ENCODE data around the gene ROGDI. TPM values are rescaled to one million over a fixed set of nuclear protein-coding genes. Genes with fewer than 3 reads are reported as not detected.

The ROGDI gene, protein sequence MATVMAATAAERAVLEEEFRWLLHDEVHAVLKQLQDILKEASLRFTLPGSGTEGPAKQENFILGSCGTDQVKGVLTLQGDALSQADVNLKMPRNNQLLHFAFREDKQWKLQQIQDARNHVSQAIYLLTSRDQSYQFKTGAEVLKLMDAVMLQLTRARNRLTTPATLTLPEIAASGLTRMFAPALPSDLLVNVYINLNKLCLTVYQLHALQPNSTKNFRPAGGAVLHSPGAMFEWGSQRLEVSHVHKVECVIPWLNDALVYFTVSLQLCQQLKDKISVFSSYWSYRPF
- 10 to 100 TPM; 43.2 to 97.2 (median 77.6) TPM for total RNA-seq

DNA sequence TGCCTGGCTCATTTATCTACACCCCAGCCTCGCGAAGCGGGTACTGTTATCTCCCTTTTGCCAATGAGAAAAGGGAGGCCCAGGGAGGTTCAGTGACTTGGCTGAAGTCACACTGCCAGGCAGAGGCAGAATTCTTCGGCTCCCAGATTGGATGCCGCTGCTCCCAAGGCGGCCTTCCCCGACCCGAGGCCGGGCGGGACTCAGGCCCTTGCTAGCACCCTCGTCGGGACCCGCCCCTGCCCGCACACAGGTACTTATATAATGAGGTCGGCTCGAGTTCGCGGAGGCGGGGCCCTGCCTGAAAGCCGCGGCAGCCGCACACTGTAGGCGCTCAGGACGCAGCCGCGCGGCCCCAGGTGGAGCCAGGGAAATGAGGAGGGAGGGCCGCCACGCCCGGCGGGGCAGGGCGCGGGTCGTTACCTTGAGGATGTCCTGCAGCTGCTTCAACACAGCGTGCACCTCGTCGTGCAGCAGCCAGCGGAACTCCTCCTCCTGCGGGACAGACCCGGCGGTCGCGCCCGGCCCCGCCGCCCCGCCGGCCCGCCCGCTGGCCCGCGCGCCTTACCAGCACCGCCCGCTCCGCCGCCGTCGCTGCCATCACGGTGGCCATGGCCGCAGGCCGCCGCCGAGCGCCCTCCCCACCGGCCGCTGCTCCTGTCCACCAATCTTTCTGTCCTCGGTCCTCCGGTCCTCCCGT is at the start of gene ROGDI:
Gene ROGDI (minus strand): TSS at position 672 of the 697 bp plus-strand sequence. CDS start 62 bp downstream, at position 610.
- H3K27me3 ChIP-seq: no peaks in the 10 kb centered on the region
- no peaks in the 10 kb centered on the region for H3K9me3 ChIP-seq
- TF ChIP-seq POLR2A (IDR thresholded peaks at IDR 0.05; ENCODE audit: low read depth) (no peak), EP300 (IDR thresholded peaks at IDR 0.05) (no peak), POLR2AphosphoS5 (IDR thresholded peaks at IDR 0.05) (peak; percentile 48 to 62)
- DNase-seq (ENCODE audit: extremely low spot score): peak; percentile 96
- H3K27ac ChIP-seq (replicated peaks in 1 of 4): peak within 1 kb of the TSS; percentile 87 to 93 (median 90)
- intact Hi-C loops (cut with DNase I): loop anchor here (5.0 kb wide), 3 partner anchors 35 to 70 kb away; partner anchors contain the start of genes ANKS3, DNAAF8, GLYR1 and UBN1
- H3K36me3 ChIP-seq: peaks cover 16 to 71% (median 56%) of the 10 kb centered on the region in 4 donors
- H3K4me1 ChIP-seq: peaks cover 31 to 48% (median 45%) of the 10 kb centered on the region in 4 donors
- WGBS: 0% methylated on average over 12 of the region's 70 CpGs
- H3K4me3 ChIP-seq: peak within 1 kb of the TSS; percentile 73 to 92 (median 83)

DNA sequence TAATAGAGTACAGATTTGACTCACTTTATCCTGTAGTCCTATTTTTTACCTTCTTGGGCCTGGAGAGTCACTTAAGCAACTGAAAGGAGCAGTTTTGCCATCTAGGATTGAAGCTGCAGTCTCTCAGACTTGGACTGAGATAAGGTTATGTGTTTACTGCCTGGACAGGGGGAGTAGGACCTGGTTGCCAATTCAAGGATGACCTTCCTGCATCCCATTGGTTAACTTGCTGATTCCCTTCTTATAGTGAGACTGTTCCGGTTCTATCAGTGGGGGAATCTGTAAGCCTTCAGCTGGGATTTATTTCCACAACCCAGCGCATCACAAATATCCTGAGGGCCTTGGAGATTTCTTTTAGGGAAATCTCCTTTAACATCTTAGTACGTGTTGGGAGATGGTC is 47.8 kb upstream of the ROGDI start:
- Histone ChIP-seq H3K27me3 (no peaks in the 10 kb centered on the region), H3K4me3 (peak overlapping the region in 1 of 4 donors; percentile 6), H3K4me1 (peaks cover 59 to 65% (median 61%) of the 10 kb centered on the region in 4 donors), H3K27ac (replicated peaks in 1 of 4) (no peak overlapping the region), H3K9me3 (no peaks in the 10 kb centered on the region), H3K36me3 (peaks cover 27 to 32% (median 29%) of the 10 kb centered on the region in 4 donors)
- TF ChIP-seq POLR2A (IDR thresholded peaks at IDR 0.05; ENCODE audit: low read depth): no peak
- no peak for TF ChIP-seq POLR2AphosphoS5 (IDR thresholded peaks at IDR 0.05)
- TF ChIP-seq CTCF (IDR thresholded peaks at IDR 0.05): no peak
- no peak for TF ChIP-seq EP300 (IDR thresholded peaks at IDR 0.05)
- no peak for DNase-seq (ENCODE audit: extremely low spot score)
- intact Hi-C loops (cut with DNase I): no loop called here
- 71% methylated on average over 3 of the region's 3 CpGs for WGBS

DNA sequence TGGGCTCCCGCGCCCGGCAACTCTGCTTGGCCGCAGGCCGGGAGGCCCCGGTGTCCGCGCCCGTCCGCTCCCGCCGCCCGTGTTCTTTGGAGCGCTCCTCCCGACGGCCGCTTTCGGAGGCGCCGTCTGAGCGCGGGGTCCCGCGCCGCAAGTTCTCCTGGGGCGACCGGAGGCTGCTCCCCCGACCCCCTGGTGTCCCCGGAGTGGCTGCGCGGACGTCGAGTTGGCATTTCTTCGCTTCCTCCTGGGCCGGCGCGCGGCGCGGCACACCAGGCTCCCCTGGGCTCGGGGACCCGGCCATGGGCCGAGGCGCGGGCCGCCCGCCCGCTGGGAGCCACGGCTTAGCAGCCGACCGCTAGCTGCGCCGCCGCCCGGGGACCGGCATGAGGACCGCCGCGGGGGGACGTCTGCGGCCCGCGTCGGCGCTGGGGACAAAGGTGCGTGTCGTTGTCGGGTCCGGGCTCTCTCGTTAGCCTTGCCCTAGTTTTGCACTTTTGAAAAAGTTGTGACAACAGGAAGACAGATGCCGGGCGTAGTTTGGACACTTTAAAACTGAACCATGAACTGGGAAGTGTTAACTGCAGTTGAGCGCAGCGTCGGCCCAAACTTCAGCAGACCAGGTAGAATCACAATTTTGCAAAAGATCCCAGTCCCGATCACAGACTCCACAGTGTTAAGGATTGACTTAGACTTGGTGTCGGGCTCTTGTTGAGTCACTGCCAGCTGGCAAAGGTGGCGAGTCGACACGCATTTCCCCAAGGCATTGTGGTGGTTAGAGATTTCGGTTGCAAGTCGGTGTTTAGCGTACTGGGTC is 45.5 kb upstream of the ROGDI start:
- Histone ChIP-seq H3K36me3 (peaks cover 25 to 32% (median 29%) of the 10 kb centered on the region in 4 donors), H3K9me3 (no peaks in the 10 kb centered on the region), H3K4me1 (peaks cover 58 to 70% (median 66%) of the 10 kb centered on the region in 4 donors), H3K27ac (replicated peaks in 1 of 4) (peak overlapping the region; percentile 97 to 99 (median 97)), H3K27me3 (no peaks in the 10 kb centered on the region), H3K4me3 (peak overlapping the region; percentile 90 to 97 (median 94))
- WGBS: 0% methylated on average over 12 of the region's 83 CpGs
- TF ChIP-seq POLR2A (IDR thresholded peaks at IDR 0.05; ENCODE audit: low read depth): no peak
- no peak for TF ChIP-seq EP300 (IDR thresholded peaks at IDR 0.05)
- peak in 1 of 2 donors; percentile 6 for TF ChIP-seq POLR2AphosphoS5 (IDR thresholded peaks at IDR 0.05)
- TF ChIP-seq CTCF (IDR thresholded peaks at IDR 0.05): no peak
- intact Hi-C loops (cut with DNase I): loop anchor here (1.0 to 5.0 kb wide), 3 partner anchors 46 to 108 kb away; partner anchors contain the start of genes ROGDI and ZNF500
- peak; percentile 92 for DNase-seq (ENCODE audit: extremely low spot score)

DNA sequence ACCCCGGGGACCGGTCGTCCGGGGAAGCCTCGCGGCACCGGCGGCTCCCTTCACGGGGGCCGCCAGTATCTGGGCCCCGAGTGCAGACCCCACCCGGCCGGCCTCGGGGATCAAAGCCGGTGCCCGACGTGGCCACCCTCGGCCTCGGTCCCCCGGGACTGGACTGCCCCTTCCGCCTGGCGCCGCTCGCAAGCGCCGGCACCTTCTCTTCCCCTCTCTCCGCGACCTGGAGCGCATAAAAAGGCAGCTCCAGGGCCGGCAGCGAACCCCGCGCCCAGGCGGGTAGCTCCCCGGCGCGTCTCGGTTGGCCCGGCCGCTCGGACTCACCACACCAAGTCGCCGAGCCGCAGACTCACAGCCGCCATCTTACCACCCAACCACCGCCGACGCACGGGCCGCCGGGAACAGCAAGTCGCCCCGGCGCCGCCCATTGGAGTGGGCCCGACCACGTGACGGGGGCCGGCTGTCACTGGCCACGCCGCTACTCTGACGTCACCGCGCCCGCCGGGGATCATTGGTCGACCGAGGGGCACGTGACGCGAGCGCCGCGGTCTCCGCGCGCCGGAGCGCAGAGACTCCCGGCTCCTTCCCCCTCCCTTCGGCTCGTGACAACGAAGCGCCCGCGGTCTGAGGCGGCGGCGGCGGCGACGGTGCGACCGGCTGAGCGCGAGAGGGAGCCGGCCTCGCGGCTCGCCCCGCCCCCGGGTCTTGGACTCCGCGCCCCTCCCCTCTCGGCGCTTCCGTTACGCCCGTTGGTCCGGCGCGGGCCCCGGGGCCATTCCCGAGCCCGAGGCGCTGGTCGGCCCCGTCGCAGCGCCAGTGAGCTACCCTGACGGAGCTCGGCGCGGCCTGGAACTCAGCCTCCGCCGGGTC is 44.7 kb upstream of the ROGDI start, which contains the start of the genes GLYR1 and UBN1:
Gene GLYR1 (minus strand): TSS at position 388 of the 873 bp plus-strand sequence. CDS start 23 bp downstream, at position 365.
Gene UBN1 (plus strand): TSS at position 581 of the 873 bp plus-strand sequence. CDS start 5,437 bp downstream, outside the sequence.
- TF ChIP-seq CTCF (IDR thresholded peaks at IDR 0.05) (no peak), POLR2A (IDR thresholded peaks at IDR 0.05; ENCODE audit: low read depth) (peak; percentile 41), POLR2AphosphoS5 (IDR thresholded peaks at IDR 0.05) (peak; percentile 93 to 94), EP300 (IDR thresholded peaks at IDR 0.05) (no peak)
- Histone ChIP-seq H3K4me1 (peaks cover 52 to 62% (median 59%) of the 10 kb centered on the region in 4 donors), H3K36me3 (peaks cover 29 to 37% (median 35%) of the 10 kb centered on the region in 4 donors), H3K27me3 (no peaks in the 10 kb centered on the region), H3K4me3 (peak within 1 kb of the TSS; percentile 90 to 97 (median 94)), H3K9me3 (no peaks in the 10 kb centered on the region), H3K27ac (replicated peaks in 1 of 4) (peak within 1 kb of the TSS; percentile 97 to 99 (median 97))
- DNase-seq (ENCODE audit: extremely low spot score): peak; percentile 100
- intact Hi-C loops (cut with DNase I): loop anchor here (1.0 to 5.0 kb wide), 3 partner anchors 45 to 109 kb away; partner anchors contain the start of genes ROGDI and ZNF500
- WGBS: under 1% methylated on average over 66 of the region's 126 CpGs
